ENCODE measurements around the gene FNBP1.
"Not testable (repeated sequence)": the region's sequence is repeated elsewhere in the genome, so short reads cannot be mapped to it uniquely, and the experiment has no call there.

Gene FNBP1

GRCh38 chr9:129946246-129946995 is 96.6 kb downstream of the FNBP1 start:
- DNase-seq: no peak

DNA sequence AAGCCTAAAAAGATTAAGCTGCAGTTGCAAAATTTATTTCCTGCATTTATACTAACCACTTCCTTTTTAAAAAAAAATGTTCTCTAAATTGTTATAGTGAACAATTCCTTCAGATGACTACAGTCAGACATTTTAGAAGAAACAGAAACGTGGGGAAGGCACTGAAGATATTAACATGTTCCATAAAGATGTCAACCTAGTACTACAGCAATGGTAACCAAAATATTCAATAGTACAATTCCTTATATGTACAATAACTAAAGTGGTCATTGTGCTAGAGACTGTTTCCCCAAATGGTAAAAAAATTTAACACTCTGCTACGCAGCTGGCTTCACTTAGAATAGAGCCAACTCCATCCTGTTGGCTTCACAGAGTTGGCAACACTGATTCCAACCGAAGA is 97.7 kb downstream of the FNBP1 start:
- DNase-seq: no peak

- no peak for DNase-seq
Observed at GRCh38 chr9:129944506-129945116, 98.4 kb downstream of the FNBP1 start.

DNA sequence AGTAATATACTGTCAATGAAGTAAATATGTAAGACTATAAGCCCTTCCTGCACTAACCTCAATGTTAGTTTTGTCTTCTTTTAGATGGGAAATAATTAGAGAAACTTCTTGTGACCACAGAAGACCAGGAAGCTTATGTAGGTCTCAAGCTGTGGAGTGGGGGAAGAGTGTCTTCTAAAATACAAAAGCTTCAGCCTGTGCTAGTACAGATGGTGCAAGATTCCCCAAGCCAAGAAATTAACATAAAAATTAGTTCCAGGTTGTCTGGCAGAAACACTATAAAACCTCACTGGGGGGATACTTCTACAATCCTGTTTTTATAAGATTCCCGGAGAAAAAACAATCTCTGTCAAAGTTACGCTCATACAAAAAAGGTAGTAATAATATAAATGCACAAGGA is 103.6 kb downstream of the FNBP1 start:
- no peak for DNase-seq

GRCh38 chr9:129938291-129938979 is 104.6 kb downstream of the FNBP1 start:
- peak; percentile 24 for DNase-seq

- not testable (repeated sequence) for DNase-seq
Observed at GRCh38 chr9:129937879-129938278, 105.1 kb downstream of the FNBP1 start.

- DNase-seq: no peak
Observed at GRCh38 chr9:129936222-129936621, 106.8 kb downstream of the FNBP1 start.

GRCh38 chr9:129934780-129935179 is 108.2 kb downstream of the FNBP1 start:
- no peak for DNase-seq

- DNase-seq: no peak
Observed at GRCh38 chr9:129934041-129934591, 108.9 kb downstream of the FNBP1 start.

- no peak for DNase-seq
Observed at GRCh38 chr9:129933185-129934040, 109.6 kb downstream of the FNBP1 start.

DNA sequence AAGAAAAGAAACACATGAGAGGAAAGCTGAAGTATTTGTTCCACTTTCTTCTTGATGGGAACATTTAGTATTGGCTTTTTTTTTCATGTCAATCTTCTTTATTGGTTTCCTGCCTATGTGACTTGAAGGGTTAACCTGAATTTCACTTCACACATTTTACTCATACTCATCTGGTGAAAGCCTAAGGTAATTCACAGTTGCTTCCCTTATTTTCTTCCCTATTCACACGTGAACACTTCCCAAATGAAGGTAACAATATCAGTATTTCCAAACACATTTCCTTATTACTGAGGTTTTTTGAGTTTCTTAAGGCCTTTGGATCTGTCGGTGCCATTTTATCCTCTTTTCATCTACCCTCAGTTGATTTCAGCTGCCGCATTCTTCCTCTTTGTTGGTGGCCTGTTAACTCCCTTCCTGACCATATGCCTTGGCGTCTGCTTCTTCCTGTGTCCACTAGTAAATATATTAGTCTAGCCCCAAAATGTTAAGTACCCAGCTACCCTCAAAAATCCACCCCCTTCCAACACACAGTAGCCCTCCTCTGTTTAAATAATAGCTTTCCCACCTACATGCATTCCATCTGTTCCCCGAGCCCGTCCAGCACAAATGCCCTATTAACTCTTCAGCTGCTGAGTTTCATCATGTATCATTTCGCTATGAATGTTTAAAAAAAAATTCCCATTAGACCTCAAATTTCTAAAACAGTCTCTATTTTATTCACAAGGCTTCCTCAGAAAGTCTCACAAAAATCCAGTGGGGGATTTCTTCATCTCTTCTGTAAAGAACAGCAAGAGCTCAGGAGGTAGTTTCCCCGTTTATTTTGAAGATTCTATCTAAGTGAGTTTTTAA is 110.5 kb downstream of the FNBP1 start:
- DNase-seq: no peak

DNA sequence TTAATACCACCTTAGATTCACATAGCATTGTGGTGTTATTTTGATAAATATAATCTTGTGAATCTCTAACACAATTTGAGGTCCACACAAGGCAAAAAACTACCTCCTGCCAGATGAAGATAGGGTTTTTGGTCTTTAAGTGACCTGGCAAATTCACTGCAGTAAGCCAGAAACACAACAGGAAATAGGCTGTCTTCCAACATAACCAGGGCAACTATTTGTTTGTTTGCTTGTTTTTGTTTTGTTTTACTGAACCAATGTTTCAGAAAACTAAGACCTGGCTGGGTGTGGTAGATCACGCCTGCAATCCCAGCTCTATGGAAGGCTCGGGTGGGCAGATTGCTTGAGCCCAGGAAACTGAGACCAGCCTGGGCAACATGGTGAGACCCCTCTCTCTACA is 112.2 kb downstream of the FNBP1 start:
- DNase-seq: no peak

DNA sequence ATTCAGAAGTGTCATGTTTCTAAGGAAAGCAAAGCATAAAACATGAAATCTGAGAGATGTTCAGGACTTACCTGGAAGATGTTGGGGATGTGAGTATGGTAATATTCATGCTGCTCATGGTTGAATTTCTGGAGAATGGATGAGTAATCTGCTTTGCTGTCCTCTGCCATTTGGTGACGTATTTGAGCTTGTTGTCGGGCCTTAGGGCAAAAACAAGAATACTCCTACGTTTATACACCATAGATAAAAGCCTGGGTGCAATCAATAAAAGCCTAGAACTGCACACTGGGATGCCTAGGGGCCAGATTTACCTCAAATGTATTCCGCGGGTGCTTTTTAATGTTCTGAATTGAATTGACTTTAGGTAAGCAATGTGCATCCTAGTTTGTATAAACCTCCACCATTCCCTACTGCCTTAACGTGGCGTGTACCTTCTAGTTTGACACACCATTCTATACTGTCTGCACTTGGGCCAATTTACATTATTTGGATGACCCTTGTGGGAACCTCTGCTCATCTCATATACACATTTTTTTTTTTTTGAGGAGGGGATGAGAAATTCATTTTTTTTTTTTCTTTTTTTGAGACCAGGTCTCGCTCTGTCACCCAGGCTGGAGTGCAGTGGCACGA is 113.4 kb downstream of the FNBP1 start:
- no peak for DNase-seq

DNA sequence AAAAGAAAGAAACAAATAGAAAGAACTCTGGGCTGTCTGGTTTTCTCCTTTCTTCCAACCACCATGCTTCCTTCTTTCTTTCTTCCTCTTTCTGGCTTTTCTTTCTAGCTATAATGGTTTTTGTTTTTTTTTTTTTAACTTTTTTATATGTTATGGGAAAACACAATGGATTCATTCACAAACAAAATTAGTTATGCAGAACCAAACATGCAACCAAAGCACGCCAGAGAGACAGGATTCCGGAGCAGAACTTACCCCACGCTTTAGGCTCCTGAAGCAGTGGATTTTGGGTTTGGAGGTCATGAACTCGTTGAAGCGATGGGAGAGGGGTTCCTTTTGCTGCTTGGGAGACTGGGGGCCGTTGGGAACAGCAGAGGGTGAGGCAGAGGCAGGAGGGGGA is 119.4 kb downstream of the FNBP1 start:
- no peak for DNase-seq

GRCh38 chr9:129921905-129922304 is 121.1 kb downstream of the FNBP1 start:
- no peak for DNase-seq

- DNase-seq: no peak
Observed at GRCh38 chr9:129919841-129920240, 123.1 kb downstream of the FNBP1 start.

DNA sequence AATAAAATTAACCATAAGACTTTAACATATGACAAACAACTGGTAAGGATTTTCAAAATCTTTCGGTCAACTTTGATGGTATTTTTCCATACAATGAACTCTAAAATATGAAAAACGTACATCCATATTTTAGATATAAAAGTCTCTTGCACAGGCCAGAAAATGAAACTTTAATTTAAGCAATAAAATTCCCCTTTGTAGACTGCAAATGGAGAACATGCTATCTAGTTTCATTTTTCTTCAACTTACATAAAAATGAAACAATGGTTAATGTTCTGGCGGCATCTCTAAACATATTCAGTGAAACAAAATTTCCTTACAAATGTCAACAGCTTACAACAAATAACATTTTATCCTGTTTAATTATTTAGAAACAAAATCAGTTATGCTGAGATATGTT is 123.7 kb downstream of the FNBP1 start:
- no peak for DNase-seq

GRCh38 chr9:129918296-129918950 is 124.6 kb downstream of the FNBP1 start:
- no peak for DNase-seq

DNA sequence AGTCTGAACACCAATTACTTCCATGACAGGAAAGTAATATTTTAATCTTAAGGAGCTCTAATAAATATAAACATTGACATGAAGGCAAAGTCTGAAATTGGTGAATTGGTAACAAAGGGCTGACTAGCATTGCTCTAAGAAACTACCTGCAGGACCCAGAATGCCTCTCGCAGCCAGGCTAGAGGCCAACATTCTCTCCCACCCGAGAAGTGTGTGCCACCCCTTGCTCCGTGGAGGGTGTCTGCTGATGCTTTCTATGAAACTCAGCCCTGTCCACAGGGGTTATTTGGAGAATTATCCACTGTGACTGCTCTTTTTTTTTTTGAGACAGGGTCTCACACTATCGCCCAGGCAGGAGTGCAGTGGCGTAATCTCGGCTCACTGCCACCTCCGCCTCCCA is 126.3 kb downstream of the FNBP1 start:
- no peak for DNase-seq

GRCh38 chr9:129914051-129914450 is 128.9 kb downstream of the FNBP1 start:
- DNase-seq: no peak

Measured in COR-L47 (cell line).